Measurements from ENCODE around the gene SESN2. TPM values are rescaled to one million over a fixed set of nuclear protein-coding genes. Genes with fewer than 3 reads are reported as not detected.

SESN2 gene
- polyA plus RNA-seq, 1 experiment = 53.4 TPM

- TF ChIP-seq, protein P1, sequence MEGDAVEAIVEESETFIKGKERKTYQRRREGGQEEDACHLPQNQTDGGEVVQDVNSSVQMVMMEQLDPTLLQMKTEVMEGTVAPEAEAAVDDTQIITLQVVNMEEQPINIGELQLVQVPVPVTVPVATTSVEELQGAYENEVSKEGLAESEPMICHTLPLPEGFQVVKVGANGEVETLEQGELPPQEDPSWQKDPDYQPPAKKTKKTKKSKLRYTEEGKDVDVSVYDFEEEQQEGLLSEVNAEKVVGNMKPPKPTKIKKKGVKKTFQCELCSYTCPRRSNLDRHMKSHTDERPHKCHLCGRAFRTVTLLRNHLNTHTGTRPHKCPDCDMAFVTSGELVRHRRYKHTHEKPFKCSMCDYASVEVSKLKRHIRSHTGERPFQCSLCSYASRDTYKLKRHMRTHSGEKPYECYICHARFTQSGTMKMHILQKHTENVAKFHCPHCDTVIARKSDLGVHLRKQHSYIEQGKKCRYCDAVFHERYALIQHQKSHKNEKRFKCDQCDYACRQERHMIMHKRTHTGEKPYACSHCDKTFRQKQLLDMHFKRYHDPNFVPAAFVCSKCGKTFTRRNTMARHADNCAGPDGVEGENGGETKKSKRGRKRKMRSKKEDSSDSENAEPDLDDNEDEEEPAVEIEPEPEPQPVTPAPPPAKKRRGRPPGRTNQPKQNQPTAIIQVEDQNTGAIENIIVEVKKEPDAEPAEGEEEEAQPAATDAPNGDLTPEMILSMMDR (IDR thresholded peaks at IDR 0.05; ENCODE audit: insufficient read depth, low read depth, low read length) = no peak
- ChIA-PET POLR2A (no interaction called here), CTCF (interaction anchor here (2.2 kb wide), 1 partner anchor 18 kb away, joined by 10 read pairs; no protein-coding TSS in a partner anchor)
- H3K27me3 ChIP-seq (ENCODE audit: control insufficient read depth, insufficient read depth, low read length) = no peaks in the 10 kb centered on the region
- H3K4me3 ChIP-seq (ENCODE audit: low read depth, low read length) = no peak overlapping the region
- DNase-seq (ENCODE audit: low read depth) = no peak
- peaks cover 13% of the 10 kb centered on the region for H3K36me3 ChIP-seq (ENCODE audit: control insufficient read depth, insufficient read depth, low read length)
Measured at GRCh38 chr1:28267633-28268032, 8.3 kb downstream of the SESN2 start.

- no peak for DNase-seq (ENCODE audit: low read depth)
- TF ChIP-seq, protein P1 (IDR thresholded peaks at IDR 0.05; ENCODE audit: insufficient read depth, low read depth, low read length) = no peak
- Histone ChIP-seq H3K4me3 (ENCODE audit: low read depth, low read length) (no peak overlapping the region), H3K36me3 (ENCODE audit: control insufficient read depth, insufficient read depth, low read length) (peaks cover 30% of the 10 kb centered on the region), H3K27me3 (ENCODE audit: control insufficient read depth, insufficient read depth, low read length) (no peaks in the 10 kb centered on the region)
- CTCF ChIA-PET = interaction anchor here (0.6 to 1.0 kb wide), 2 partner anchors 19 kb away, joined by 3 read pairs; no protein-coding TSS in a partner anchor
- POLR2A ChIA-PET = interaction anchor here (0.7 kb wide), 1 partner anchor 17 kb away, joined by 8 read pairs; no protein-coding TSS in a partner anchor
Measured at GRCh38 chr1:28269529-28269928, 10.2 kb downstream of the SESN2 start.

GRCh38 chr1:28272215-28272852 is 13.0 kb downstream of the SESN2 start:
- CTCF ChIA-PET = no interaction called here
- Histone ChIP-seq H3K27me3 (ENCODE audit: control insufficient read depth, insufficient read depth, low read length) (no peaks in the 10 kb centered on the region), H3K4me3 (ENCODE audit: low read depth, low read length) (no peak overlapping the region), H3K36me3 (ENCODE audit: control insufficient read depth, insufficient read depth, low read length) (peaks cover 43% of the 10 kb centered on the region)
- TF ChIP-seq, protein P1 (IDR thresholded peaks at IDR 0.05; ENCODE audit: insufficient read depth, low read depth, low read length) = no peak
- POLR2A ChIA-PET = no interaction called here
- DNase-seq (ENCODE audit: low read depth) = no peak

DNA sequence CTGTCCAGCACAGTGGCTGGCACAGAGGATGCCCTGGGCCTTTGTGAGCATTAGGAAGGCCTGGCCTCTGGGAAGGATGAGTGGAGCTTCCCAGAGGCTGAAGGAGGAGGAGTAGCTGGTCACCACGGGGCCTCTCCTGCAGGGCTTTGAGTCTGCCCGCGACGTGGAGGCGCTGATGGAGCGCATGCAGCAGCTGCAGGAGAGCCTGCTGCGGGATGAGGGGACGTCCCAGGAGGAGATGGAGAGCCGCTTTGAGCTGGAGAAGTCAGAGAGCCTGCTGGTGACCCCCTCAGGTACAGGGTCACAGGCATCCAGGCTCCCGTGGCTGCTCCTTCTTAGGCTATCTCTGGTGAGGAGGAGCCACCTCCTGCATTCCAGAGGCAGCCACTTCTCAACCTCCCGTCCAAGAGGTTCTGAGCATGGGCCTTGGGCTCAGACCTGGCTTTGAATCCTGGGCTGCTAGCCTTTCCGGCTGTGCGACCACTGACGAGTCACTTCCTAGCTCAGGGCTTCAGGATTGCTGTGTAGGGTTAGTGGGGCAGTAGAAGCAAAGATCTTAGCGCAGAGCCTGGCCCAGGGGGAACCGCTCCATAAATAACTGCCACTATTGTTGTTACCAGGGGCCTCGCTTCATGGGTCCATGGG is 14.0 kb downstream of the SESN2 start:
- Histone ChIP-seq H3K4me3 (ENCODE audit: low read depth, low read length) (no peak overlapping the region), H3K36me3 (ENCODE audit: control insufficient read depth, insufficient read depth, low read length) (peaks cover 49% of the 10 kb centered on the region), H3K27me3 (ENCODE audit: control insufficient read depth, insufficient read depth, low read length) (no peaks in the 10 kb centered on the region)
- ChIA-PET CTCF (interaction anchor here (0.5 kb wide), 1 partner anchor 120 kb away, joined by 3 read pairs; no protein-coding TSS in a partner anchor), POLR2A (no interaction called here)
- no peak for DNase-seq (ENCODE audit: low read depth)
- TF ChIP-seq, protein P1 (IDR thresholded peaks at IDR 0.05; ENCODE audit: insufficient read depth, low read depth, low read length) = no peak

DNA sequence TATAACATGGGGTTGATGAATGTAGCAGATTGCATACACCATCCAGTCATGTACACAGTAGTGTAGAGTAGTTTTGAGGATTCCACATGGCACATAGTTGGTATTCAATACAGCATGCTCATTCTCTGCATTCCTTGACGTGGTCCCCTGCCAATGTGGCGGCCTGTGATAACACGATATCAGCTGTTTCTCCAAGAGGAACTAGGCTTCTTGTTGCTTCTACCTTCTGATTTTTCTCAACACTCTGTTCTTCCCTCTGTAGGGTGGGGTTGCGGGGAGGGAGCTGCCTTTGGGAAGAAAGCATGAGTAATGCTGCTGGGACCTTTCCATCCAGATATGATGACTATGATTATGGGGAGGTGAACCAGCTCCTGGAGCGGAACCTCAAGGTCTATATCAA is 19.4 kb downstream of the SESN2 start:
- POLR2A ChIA-PET = no interaction called here
- Histone ChIP-seq H3K36me3 (ENCODE audit: control insufficient read depth, insufficient read depth, low read length) (peaks cover 63% of the 10 kb centered on the region), H3K27me3 (ENCODE audit: control insufficient read depth, insufficient read depth, low read length) (no peaks in the 10 kb centered on the region), H3K4me3 (ENCODE audit: low read depth, low read length) (no peak overlapping the region)
- TF ChIP-seq, protein P1 (IDR thresholded peaks at IDR 0.05; ENCODE audit: insufficient read depth, low read depth, low read length) = no peak
- no peak for DNase-seq (ENCODE audit: low read depth)
- CTCF ChIA-PET = interaction anchor here (1.0 kb wide), 1 partner anchor 12 kb away, joined by 3 read pairs; no protein-coding TSS in a partner anchor

Data from BJ (cell line).